HG03520 (cell line): Measurements from ENCODE around the gene CLSTN1.
"Not testable (repeated sequence)": the region's sequence is repeated elsewhere in the genome, so short reads cannot be mapped to it uniquely, and the experiment has no call there.

Experiments used
- ATAC-seq: cut with Tn5 transposase; IDR thresholded peaks from one replicate; pipeline ENCODE4 v1.9.1; 2021; ENCODE audit warnings: mild to moderate bottlenecking, moderate library complexity; ENCODE audit not compliant: unreplicated experiment

The CLSTN1 gene

GRCh38 chr1:9766759-9767442 is 56.9 kb downstream of the CLSTN1 start:
- ATAC-seq, result no peak

- ATAC-seq, result no peak
These were observed 59.2 kb downstream of the CLSTN1 start for GRCh38 chr1:9764550-9764949.

DNA sequence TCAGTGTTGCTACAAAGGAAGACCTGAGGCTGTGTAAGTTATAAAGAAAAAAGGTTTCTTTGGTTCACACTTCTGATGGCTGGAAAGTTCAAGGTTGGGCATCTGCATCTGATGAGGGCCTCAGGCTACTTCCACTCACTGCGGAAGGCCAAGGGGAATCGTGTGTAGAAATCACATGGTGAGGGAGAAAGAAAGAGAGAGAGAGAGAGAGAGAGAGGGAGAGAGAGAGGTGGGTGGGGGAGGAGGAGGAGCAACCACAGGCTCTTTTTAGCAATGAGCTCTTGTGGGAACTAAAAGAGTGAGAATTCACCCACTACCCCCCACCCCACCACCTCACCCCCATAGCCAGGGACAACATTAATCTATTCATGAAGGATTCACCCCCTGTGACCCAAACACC is 59.9 kb downstream of the CLSTN1 start:
- no peak for ATAC-seq

DNA sequence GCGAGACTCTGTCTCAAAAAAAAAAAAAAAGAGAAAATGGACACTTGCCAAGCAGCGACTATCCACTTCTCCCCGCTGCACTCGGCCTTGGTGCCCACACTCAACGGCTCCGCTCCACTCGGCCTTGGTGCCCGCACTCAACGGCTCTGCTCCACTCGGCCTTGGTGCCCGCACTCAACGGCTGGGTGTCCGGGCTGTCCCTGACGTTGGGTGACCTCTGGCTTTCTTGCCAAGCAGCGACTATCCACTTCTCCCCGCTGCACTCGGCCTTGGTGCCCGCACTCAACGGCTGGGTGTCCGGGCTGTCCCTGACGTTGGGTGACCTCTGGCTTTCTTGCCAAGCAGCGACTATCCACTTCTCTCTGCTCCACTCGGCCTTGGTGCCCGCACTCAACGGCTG is 61.3 kb downstream of the CLSTN1 start:
- ATAC-seq, result not testable (repeated sequence)

GRCh38 chr1:9761855-9762254 is 61.9 kb downstream of the CLSTN1 start:
- no peak for ATAC-seq

DNA sequence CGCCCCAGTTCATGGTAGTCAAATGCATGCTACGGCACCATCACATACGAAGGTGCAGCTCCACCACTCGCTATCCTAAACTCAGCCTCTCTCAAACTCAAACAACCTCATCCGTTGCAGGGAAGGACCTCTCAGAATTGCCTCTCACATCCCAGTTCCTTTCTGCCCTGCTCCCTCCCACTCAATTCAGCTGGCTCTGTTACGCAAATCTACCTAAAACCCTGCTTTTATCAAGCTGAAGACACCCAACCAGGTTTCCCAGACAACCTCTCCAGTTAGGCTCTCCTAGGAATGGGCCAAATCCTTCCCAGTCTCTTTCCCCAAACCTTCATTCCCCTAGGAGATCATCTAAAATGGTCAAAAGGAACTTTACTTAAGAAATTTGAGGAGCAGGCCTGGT is 62.9 kb downstream of the CLSTN1 start:
- ATAC-seq, result no peak

DNA sequence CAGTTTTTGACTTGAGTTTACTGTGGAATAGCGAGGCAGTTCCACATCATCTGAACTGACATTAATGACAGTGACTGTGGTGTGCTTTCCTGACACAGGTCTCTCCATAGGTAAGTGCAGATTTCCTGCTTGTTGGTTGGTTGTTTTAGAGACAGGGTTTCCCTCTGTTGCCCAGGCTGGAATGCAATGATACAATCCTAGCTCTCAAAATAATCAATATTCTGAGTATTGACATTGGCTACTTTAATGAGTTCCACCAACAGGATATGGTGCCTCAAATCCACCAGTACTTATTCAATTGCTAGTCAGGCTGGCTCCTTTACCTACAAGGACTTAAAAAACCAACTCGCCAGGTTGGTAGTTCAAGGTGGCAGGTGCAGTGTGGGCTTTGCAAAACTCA is 63.8 kb downstream of the CLSTN1 start:
- ATAC-seq, result no peak

DNA sequence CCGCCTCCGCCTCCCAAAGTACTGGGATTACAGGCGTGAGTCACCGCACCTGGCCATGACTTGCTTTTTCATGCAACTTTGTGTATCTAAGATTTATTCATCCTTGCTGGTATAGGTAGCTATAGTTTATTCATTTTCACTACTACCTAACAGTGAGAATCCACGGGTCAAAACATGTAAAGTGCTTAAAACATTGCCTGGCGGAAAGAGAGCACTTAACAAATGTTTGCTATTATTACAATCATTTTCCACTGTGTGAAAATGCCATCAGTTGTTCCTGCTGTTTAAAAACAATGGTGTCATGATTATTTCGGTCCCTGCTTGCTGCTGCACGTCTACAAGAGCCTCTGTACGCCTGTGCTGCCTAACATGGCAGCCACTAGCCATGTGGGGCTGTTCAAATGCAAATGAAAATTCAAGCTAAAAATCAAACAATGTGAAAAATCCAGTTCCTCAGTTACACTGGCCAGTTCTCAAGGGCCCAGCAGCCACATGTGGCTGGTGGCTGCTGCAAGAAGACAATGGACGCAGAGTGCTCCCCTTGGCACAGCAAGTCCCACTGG is 65.1 kb downstream of the CLSTN1 start:
- no peak for ATAC-seq

DNA sequence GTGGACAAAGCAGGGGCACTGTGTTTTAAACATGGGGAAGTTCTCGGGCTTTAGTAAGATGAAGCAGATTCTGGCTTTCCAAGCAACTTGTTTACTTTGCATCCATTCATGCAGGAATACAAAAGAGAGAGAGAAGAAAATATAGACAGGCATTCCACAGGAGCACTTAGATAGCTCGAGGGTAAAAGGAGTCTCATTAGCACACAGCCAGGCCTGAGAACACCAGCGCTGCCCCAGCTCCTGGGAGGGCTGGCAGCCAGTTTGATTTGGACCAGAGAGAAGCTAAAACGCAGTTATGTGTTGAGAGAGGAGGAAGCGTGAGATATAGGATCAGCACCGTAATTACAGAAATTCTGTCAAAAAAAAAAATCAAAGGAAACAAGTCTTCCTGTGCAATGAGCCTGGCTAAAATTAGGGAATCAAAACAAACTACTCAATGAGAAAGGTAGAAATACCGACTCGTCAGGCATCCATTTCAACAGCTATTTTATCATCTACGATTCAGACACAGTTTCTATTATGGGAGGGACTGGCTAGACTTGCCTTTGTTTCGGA is 68.2 kb downstream of the CLSTN1 start:
- no peak for ATAC-seq

DNA sequence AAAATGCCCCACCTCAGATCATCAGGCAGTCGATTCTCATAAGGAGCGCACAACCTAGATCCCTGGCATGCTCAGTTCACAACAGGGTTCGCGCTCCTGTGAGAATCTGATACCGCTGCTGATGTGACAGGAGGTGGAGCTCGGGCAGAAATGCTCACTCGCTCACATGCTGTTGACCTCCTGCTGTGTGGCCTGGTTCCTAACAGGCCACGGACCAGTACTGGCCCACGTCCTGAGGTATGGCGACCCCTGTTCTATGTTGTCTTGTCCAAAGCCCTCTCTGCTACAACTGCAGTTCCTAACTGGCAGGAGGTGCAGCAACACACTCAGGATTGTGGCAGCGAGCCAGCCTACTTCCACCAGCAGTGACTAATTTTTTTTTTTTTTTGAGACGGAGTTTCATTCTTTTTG is 70.6 kb downstream of the CLSTN1 start:
- ATAC-seq, result no peak

DNA sequence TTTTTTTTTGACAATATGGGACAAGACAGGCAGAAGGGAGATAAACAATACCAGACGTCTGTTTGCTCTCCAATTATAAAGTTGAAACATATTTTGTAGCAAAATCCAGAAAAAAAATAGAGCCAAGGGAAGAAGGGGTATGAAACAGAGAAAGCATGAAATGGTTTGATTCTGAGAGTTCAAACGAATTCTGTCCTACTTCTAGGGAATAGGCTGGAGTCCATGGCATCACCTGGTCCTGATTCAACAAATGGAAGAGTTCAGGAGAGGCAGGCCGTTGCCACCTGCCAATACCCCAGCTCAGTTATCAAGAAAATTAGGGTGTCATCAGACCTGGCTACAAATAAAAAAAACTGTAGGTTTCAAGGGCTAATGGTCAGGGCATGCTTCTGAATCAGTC is 71.8 kb downstream of the CLSTN1 start:
- ATAC-seq, result no peak

DNA sequence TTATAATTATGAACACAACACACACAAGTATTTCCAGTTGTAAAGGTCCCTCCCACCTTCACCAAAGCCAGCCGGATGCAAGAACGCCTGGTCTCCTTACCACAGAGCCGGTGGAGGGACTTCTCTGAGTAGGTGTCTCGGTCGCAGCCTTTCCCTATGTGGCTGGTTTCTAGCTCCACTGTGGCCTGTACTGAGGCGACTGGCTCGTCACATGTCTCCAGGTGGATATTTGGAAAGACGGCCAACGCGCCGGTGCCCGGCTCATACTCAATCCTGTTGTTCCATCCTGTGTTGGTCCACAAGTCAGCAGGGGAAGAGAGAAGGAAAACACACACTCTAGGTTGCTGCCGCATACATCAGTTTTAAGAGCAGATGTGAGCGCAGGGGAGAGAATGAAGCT is 74.4 kb downstream of the CLSTN1 start:
- ATAC-seq, result no peak

DNA sequence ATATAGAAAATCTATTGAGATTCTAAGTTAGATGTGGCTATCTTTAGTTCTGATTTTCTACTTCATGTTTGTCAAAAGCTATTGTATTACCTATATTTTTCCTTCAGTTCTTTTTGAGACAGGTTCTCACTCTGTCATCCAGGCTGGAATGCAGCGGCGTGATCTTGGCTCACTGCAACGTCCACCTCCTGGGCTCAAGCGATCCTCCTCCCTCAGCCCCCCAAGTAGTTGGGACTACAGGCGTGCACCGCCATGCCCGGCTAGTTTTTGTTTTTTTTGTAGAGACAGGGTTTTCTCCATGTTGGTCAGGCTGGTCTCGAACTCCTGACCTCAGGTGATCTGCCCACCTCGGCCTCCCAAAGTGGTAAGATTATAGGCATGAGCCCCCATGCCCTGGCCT is 75.4 kb downstream of the CLSTN1 start:
- ATAC-seq, result not testable (repeated sequence)

- no peak for ATAC-seq
These were observed 77.1 kb downstream of the CLSTN1 start for GRCh38 chr1:9746651-9747050.

GRCh38 chr1:9746211-9746610 is 77.6 kb downstream of the CLSTN1 start:
- ATAC-seq, result no peak

DNA sequence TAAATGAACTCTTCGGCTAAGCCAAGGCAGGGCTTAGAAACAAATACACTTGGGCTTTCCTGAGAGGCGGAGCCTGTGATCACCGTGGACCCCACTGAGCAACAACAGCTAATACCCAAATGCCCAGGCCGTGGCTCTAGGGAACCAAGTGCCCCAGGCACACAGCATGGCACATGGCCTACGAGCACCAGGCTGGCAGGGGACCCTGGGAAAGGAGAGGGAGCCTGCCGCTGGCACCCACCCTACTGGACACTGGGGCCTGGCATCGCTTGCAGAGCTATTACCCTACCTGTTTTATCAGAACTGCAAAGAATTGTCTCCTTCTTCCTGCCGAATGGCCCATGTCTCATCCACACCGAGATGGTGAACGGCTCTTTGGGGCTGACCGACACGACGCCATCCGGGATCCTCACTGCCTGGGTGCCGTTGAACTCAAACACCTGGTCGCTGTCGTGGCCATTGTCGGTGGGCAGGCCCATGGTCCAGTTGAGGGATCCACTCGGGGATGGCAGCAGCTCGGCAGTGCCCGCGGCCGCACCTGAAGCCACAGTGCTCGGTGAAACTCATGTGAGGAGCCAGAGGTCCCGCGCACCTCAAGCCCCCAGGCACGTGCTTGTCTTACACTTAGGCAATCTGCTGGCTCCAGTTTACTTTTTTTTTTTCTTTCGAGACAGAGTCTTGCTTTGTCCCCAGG is 79.5 kb downstream of the CLSTN1 start:
- no peak for ATAC-seq

- no peak for ATAC-seq
These were observed 86.1 kb downstream of the CLSTN1 start for GRCh38 chr1:9737671-9738070.

DNA sequence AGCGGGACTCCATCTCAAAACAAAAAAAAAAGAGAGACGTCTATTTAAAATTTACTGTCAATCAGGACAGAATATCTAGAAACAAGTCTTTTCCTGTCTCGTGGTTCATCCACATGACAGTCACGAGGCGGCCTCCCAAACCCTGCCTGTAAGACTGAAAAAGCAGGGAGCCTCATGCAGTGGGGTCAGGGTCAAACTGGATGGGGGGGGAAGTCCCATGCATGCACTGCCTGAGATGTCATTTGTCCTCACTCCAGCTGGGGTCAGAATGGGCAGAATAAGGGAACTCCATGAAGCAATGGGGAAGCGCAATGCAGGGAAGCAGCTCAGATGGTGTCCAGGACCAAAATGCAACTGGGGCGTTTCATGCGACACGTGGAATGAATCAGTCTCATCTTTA is 86.7 kb downstream of the CLSTN1 start:
- no peak for ATAC-seq

DNA sequence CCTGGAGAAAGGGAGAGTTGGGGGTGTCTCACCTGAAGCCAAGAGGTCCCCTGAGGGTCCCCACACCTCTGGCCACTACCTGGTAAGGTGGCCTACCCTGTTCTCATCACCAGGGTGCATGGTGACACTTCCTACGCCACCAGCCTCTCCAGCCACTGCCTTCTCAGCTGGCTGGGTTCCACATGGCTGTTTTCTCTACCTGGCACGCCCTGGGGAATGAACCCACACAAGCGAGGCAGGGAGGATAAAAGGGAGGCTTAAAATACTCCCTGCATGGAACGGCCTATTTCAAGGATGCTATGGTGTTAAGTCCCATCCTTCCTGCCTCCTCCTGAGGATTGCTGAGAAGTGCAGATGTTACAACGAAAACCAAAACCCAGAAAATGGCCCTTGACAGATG is 87.5 kb downstream of the CLSTN1 start:
- ATAC-seq, result no peak

DNA sequence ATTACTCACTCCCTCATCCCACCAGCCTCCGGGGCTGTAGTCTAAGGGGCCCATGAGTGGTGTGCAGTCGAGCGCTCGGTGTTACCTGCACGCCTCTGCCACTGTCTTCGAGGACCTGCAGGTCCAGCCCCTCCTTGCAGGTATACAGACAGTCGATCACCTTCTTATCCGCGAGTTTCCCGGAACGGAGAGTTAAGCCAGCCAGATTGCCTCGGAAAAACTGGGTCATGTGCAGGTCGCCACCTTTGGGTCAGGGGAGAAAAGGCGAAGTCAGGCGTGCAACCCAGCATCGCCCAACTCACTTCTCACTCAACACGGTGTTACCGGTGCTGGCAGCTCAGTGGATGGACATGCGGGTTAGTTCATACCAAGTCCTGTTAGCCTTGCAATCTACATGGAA is 88.0 kb downstream of the CLSTN1 start:
- ATAC-seq, result no peak

- no peak for ATAC-seq
These were observed 90.5 kb downstream of the CLSTN1 start for GRCh38 chr1:9733160-9733789.
